Activated CD4-positive, alpha-beta T cell treated with anti-CD3 and anti-CD28 coated beads, Interleukin-2, amount 50 U/mL, for 4 hours (primary cell): ENCODE data around the gene SRGAP3.
"Not testable (repeated sequence)": the region's sequence is repeated elsewhere in the genome, so short reads cannot be mapped to it uniquely, and the experiment has no call there.

Experiments
- DNase-seq, 2 experiments: peaks; one replicate each; pipeline ENCODE4 v3.0.0-alpha.2; 2020

Gene SRGAP3

DNA sequence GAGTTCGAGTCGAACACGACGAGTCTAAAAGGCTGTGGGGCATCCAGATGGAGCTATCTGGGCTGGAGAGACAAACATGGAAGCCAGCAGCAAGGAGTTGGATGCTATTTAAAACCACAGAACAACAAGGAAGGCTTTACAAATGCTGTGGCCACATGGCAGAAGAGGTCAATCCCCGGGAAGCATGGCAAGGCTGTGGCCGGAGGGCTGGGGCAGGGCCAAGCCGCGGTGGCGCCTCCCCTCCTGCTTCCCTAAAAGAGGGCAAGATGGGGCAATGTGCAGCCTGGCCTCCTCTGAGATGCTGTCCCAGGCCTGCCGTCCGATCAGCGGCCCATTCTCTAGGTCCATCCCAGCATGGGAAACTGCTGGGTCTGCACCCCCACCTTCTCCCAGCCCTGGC is 139.1 kb downstream of the SRGAP3 start:
- no peak for DNase-seq

DNA sequence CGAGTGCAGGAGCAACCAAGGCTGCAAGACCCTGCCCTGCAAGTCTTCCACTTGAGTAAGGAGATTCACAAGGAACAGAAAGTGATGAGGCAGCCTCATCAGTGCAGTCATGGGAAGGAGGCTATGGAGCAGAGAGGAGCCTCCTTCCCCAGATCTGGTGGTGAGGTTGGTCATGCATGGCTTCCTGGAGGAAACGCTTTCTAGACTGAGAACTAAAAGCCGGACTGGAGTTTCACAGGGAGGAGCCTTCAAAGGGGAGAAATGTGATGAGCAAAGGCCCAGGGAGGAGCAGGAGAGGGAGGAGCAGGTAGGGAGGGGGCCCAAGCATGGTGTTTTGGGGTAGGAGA is 139.9 kb downstream of the SRGAP3 start:
- DNase-seq, result no peak

DNA sequence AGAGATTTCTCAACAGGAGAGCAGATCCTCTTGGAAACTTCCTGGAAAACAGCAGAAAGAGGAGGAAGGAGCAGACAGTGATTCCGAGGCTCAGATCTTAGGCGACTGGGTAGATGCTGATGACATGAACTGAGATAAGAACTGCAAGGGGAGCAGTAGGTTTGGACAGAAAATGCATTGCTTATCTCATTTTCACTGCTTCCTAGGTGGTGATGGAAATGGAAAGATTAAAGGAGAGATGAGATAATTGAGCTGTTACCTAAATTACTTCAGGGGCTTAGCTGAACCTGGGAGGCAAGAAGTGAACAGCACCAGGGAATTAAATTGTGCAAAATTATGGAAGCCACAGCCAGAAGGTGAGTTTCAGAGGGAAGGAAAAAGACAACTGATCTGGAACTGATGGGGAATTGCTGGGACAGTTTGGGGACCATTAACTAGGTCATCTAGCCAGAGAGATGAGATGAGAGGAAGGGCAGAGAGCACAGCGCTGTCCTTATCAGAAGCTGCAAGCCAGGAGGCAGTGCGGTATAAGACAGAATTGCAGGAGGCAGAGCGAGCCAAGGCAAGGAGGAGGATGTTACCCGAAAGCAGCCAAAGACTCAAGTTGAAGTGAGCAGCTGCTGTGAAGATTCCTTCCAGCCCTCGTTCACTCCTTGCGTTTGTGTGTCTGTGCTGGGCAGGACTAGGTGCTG is 140.4 kb downstream of the SRGAP3 start:
- DNase-seq, result no peak

DNA sequence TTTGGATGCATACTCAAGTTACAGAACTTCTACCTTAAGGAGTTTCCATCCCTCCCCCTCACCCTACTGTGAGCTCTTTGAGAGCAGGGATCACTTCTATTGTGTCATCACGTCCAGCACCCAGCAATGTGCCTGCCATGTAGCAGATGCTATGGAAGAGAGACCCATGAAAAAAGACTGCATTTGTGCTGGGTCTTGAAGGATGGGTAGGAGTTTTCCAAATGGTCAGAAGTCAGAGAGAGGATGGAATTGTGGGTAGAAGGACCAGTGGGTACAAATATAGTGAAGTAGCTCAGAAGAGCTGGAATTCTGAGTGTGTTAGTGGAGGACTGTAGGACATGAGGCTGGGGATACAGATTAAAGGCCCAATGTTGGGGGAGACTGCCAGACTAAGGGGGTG is 141.7 kb downstream of the SRGAP3 start:
- no peak for DNase-seq

DNA sequence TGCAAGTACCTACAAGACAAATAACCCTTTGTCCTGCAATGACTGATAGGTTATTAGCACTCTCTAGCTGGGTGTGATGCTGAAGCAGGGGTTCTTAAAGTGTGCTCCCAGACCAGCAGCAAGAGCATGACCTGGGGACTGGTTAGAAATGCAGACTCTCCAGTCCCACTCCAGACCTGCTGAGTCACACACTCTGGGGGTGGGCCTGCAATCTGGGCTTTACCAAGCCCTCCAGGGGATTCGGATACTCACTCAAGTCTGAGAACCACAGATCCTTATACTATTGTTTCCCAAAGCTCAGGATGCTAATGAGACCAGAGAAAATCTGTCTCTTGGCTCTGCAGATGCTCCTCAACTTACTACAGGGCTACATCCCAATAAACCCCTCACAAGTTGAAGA is 144.0 kb downstream of the SRGAP3 start:
- no peak for DNase-seq

DNA sequence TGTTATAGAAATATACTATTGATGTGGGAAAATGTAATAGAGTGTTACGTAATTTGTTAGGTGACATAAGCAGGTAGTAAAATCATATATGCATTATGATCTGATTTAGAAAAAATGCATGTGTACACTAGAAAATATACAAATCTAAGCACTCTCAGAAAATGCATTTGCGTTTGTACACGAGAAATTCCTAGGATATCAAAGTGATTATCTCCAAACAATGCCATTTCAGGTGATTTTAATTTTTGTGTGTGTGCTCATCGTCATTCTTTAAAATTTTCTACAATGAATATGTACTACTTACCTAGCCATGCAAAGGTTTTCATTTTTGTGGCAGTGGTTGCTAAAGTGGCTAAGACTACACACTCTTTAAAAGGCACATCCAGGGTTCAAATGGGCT is 145.3 kb downstream of the SRGAP3 start:
- DNase-seq, result no peak

DNA sequence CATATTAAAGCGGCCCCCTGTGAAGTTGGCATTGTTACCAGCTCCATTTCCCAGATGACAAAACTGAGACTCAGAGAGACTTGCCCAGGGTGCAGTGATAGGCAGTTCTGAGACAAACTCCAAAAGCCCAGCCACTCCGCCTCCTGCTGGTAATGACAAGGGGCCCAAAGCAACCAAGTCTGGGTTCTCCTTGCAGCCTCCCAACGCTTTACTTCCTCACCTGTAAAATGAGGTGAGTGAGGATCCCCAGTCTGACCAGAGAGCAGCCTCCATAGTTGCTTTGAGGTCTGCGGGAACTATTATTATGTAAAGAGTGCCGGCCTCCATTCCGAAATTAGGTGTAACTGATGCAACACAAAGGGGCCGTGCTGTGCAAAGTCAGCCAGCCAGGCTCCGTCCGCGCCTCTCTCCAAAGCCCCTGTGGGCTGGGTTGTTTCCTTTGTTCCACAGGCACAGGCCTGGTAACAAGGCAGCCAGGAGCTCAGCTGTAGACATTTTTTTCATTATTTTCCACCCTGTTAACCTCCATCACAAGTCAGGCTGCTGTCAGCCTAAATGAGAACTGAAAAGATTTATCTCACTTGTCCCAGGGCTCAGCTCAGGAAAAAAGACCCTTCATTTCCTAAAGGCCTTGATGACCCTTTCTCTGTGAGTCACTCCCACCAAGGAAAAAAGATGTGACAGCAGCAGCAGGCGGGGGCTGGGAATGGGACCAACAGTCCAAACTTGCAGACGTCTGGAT is 147.0 kb downstream of the SRGAP3 start:
- DNase-seq, result no peak

DNA sequence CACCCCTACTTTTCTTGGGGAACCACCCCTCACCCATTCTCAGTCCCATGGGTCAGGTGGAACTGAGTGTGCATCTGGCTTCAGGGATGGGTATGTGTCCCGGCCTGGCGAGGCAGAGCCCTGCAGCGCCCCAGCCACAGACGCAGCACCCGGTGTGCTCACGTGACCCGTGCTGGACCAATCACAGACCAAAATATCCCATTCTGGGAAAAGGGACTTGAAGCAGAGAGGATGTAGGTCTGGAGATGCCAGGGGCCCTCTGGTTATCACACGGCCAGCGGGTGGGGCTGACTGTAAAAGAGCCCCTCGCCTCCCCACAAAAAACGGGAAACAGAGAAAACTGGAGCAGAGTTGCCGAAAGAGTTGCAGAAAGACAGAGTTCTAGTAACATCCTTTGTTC is 148.2 kb downstream of the SRGAP3 start:
- no peak for DNase-seq

DNA sequence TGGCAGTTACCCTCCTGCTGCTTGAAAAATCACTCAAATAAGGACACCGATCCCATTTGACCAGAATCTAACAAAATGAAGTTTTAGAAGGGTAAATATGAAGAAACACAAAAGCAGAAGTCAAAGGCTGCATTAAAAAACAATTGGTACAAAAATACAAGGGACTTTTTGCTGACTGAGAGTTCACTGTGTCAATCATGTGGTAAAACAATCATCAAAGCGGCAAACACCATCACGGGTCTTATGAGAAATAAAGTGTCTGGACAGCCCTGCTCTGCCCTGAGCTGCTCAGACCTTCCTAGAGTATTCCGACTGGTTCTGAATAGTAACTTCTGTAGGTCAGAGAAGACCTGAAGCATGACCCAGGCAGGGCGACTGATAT is 148.9 kb downstream of the SRGAP3 start:
- no peak for DNase-seq

DNA sequence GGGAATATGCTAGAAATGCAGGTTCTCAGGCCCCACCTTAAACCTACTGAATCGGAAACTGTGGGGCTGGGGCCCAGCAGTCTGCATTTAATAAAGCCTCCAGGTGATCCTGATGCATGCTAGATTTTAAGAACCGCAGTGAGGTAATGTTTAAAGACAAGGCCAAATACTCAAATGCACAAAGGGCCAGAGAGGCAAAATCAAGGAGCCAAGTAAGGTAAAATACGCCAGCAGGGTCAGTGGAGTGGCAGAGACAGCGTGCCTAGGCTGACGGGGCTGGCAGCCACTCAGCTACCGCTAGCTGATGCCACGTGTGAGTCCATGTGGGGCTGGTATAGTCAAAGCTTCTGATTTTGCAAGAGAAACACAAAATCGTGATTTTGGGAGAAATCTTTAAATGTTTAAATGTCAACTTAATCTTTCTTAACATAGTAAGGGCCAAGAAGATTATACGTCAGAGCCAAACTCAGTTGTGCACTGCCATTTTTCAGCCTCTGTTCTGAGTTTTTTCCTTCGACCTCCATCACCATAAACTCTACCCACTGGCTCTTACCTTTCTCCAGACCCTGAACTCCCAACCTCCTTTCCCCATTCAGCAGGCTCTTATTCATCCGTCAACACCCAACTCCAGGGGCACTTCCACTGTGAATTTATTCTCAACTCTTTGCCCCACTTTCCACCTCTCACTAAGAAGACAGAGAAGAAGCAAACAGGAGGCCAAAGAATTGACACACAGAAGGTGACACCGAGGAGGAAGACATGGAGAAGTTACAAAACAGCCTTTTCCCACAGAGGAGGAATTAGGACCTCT is 149.5 kb downstream of the SRGAP3 start:
- no peak for DNase-seq

DNA sequence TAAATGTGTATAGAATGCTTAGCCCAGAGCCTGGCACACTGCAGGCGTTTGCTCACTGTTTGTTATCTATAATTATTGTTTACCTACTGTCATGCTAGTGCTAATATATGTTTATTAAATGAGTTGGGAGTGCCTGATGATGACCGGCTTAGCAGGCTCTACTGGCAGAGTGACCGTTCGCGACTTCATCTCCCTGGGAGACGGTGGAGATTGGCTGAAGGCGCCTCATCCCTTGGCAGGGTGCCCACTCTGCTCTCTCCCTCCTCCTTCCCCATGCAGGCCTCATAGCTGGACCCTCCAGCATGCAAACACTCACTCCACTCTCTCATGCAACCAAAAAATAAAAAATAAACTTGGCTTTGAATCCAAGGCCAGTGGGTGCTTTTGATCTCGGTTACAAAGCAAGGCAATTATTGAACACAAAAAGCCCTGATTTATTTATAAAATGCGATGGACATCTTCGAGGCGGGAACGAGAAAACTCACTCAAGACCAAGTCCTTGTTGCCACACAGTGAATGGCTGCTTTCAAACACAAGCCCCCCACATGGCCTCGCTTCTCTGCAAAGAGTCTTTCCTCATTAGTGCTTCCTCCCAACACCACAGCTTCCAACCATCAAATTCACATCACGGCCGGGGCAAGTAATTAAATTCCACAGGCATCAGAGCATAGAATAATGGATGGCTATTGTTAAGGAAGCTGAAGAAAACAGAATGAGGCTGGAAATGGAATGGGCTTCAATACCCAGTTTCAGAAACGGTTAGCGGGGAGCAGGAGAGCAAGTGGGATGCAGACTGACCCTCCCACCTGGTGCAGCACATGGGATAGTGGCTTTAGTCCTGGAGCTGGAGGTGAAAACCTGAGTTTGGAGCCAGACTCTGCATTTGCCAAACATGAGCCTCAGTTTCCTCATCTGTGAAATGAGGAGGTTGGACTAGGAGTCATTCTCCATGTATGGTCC is 150.4 kb downstream of the SRGAP3 start:
- no peak for DNase-seq

DNA sequence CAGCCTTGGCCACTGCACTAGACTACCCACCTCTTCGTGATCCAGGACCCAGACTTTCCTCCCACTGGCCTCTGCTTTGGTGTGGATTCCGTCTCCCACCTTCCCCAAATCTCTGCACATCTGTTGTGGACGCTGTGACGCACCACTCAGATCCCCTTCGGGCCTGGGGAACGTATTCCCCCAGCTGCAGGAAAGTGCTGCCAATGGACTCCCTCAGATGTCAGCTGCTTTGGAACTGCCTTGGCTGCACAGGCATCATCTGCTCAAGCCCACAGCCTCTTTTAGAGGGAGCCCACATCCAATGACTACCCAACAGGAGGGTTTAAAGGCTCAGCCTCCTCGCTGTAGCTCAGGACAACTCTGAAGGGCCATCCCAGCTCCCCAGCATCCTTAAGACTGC is 152.0 kb downstream of the SRGAP3 start:
- DNase-seq, result no peak

DNA sequence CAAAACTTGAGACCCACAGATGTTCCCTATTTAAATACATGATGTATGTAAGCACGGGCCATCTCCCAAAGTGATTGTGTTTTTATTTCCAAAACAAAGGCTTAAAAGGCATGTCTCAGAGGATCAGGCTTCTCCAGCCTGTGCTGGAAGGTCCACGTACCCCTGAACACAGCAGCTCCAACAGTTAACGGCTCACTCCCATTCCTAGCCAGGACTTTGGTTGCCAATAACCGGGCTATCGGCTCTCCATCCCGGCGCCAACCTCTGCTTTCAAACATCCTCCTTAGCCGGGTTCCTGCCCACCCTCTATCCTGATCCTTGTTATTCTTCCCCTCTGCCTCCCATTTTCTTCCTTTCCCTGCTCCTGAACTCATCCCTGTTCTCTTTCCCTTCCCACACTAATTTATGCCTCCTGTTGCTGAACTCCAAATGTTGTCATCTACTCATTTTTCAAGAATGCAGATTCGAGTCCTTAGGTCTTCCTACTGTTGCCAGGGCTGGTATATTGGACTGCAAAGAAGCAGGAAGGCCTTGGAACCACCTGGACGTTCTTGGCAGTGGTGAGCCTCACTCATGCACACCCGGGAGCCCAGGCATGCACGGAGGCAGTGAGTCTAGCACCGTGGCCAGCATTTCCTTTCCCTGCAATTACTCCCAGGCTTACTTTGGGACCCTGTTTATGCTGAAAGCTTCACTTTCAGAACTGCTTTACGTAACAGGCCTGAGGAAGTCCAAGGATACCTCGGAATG is 157.8 kb downstream of the SRGAP3 start:
- no peak for DNase-seq

DNA sequence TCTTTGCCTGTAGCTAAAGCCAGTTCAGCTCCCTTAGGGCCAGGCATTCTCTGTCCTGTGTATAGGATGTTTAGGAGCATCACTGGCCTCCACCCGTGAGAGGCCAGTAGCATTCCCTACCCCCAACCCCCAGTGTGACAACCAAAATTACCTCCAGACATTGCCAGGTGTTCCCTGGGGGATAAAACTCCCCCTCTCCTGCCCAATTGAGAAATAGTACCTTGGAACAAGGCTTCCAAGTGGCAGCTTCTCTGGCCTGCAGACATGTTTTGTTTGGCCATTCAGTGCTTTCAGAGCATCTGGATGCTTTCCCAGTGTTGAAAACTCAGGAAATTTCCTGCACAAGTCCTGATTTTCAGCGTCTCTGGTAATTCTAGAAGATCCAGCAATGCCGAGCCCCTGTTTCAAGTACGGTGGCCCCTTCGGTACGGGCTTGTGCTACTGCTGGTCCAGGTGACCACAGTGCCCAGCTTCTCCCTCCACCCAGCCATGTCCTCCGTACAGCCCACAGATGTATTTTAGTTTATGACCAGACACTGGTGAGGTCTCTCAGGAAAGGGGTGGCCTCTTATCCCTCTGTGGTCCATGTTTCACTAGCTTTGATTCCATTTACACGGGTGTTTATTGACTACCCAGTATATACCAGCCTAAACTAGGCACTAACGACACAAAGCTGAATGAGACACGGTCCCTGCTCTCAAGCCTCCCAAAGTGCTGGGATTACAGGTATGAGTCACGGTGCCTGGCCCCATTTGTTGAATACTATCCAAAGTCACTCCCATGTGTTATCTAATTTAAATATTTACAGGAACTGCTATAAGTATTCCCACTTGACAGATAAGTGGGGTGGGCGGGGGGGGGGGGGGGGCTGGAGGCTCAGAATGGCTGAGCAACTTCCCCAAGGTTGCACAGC is 160.7 kb downstream of the SRGAP3 start:
- no peak for DNase-seq

DNA sequence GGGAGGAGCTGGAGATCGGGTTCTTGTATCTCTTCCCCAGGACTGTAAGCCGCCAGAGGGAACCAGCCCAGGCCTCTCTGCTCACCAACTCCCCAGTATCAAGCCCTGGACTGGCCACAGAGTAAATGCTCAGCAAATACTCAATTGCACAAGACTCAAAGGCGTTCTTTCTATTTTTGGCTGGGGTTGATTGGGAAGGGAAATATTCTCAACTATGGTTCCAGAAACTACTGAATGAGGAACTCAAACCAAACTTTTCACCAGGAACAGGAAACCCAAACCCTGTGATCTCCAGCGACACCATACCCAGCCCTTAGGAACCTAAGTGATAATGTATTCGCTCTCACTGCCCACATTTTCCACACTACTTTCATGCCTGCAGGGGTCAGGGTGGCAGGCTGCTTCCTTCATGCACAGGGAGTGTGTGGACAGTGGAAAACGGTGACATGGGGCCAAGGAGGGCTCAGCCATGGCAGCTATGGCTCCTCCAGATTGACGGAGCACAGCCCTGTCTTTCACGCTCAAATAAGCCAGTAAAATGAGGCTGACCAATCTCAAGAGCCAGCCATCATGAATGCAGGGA is 161.5 kb downstream of the SRGAP3 start:
- DNase-seq, result no peak

DNA sequence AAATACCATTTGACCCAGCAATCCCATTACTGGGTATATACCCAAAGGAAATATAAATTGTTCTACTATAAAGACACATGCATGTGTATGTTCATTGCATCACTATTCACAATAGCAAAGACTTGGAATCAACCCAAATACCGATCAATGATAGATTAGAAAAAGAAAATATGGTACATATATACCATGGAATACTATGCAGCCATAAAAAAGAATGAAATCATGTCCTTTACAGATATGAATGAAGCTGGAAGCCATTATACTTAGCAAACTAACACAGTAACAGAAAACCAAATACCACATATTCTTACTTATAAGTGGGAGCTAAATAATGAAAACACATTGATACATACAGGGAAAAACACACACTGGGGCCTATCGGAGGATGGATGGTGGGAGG is 164.0 kb downstream of the SRGAP3 start:
- not testable (repeated sequence) for DNase-seq

DNA sequence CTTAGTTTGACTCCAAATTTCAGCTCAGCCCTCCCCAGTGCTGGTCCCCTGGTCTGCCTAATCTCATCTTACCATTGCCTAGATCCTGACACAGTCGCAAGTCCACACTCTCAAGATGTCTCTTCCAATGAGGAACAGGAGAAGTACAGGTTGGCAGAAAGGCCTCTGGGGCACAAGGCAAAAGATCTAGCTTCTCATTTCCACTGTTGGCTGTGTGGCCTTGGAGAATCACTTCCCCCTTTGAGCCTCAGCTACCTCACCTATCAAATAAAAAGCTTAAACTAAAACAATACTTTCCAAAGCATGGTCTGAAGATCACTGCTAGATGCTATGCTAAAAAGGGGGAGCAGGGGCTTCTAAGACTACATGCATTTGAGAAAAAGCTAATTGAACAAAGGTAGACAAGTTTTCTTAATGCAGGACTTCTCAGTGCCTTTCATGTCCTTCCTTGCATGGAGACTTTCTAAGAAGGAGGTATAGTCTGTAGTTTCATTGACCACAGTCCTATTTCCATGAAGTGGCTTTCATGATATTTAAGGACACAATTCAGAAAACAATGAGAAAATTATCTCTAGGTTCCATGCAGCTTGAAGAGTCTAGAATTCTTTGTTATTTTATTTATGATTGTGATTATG is 168.1 kb downstream of the SRGAP3 start:
- DNase-seq, result no peak

DNA sequence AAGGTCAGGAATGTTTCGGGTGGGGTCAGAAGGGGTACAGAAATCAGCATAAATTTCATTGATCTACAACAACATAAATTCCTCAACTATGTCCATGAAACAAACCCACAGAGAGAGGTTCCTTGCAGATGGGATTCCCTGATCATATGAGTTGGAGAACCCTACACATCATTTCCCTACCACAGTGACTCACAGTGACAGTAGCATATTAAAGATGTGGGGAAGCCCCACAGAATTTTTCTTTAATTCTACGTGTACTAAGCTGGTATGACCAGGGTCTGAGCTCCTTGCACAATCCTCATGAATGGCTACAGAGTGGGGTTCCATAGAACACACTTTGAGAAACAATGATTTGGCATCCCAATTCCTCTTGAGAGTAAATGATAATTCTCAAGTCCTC is 169.3 kb downstream of the SRGAP3 start:
- no peak for DNase-seq

DNA sequence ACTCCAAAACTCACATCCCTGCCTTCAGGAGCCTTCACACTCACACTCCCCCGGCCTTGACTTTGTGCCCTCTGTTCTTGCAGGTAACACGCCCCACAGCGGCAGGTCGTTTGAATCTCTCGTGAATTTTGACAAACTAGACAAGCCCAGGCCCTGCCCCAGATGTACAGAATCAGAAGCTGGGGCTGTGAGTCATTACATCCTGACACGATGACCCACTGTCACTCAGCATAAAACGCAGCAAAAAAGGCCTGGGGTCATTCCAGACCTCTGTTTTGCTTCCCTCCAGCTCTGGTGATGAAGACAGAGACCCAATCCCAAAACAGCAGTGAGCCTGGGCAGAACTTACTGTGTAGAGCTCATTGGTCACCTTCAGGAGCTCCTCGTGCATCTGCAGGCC is 169.8 kb downstream of the SRGAP3 start:
- no peak for DNase-seq
